Endothelial cell of hepatic sinusoid (primary cell): ENCODE data around the gene FAM90A26.
"Not testable (repeated sequence)": the region's sequence is repeated elsewhere in the genome, so short reads cannot be mapped to it uniquely, and the experiment has no call there.

ENCODE experiments used
- in situ Hi-C: cut with HindIII; loops from 2 replicates; pipeline ENCODE4 v1.10.0; 2017; ENCODE audit warnings: low sequenced_read_pairs

FAM90A26 gene, protein sequence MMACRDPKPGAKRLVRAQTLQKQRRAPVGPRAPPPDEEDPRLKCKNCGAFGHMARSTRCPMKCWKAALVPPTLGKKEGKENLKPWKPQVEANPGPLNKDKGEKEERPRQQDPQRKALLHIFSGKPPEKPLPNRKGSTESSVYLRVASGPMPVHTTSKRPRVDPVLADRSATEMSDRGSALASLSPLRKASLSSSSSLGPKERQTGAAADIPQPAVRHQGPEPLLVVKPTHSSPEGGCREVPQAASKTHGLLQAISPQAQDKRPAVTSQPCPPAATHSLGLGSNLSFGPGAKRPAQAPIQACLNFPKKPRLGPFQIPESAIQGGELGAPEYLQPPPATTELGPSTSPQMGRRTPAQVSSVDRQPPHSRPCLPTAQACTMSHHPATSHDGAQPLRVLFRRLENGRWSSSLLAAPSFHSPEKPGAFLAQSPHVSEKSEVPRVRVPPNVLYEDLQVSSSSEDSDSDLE

DNA sequence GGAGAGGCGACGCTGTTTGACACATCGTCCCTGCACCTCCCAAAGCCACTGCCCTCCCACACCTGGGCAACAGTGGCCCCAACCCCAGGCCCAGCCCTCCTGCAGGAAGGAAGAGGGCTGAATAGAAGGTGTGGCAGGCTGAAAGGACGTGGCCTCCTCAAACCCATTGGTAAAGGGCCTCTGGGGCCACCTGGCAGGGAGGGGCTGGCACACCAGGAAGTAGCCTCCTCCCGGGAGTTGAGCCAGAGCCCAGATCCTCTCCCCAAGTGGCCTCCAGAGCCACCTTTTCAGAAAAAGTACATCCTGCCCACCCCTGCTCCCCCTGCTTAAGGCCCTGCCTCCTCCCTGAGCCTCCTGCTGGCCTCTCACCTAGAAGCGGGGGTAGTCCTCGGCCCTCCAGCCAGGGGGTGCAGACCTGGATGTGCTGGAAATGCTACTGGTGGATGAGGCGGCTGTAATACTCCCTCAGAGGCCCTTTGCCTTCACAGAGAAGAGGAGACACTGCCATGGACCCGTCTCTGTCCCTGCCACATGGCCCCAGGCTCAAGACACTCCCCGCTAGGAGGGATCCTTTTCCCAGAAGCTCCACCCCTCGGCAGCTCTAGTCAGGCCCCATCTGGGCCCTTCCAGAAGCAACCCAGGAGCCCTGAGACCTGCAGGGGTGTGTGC lies at the start of gene FAM90A26:
TSS of gene FAM90A26 (plus strand) at position 619 of the 669 bp plus-strand sequence. CDS start 2,764 bp downstream, outside the sequence.
- in situ Hi-C loops: not testable (repeated sequence)

DNA sequence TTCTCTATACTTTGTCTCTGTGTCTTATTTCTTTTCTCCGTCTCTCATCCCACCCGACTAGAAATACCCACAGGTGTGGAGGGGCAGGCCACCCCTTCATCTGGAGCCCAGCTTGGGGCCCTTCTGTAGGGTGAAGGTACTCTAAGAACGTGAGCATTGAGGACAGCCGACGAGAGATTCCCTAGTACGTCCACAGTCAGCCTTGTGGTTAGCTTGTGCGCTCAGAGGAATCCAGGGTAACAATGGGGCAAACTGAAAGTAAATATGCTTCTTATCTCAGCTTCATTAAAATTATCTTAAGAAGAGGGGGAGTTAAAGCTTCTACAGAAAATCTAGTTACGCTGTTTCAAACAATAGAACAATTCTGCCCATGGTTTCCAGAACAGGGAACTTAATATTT lies 47.5 kb upstream of the FAM90A26 start:
- in situ Hi-C loops: not testable (repeated sequence)

DNA sequence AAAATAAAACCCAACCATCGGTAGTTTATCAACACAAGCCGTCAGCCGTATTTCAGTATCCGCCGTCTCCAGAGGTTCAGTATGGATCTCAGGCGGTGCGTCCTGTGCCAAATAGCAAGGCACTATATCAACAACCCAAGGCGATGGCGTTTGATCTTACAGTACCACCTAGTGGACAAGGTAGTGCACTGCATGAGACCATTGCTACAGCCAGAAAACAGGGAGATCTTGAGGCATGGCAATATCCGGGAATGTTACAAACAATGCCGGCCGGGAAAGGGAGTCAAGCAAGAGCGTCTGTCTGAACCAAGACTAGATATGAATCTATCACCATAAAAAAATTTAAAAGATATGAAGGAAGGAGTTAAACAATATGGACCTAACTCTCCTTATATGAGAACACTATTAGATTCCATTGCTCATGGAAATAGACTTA lies 46.6 kb upstream of the FAM90A26 start:
- in situ Hi-C loops: not testable (repeated sequence)

DNA sequence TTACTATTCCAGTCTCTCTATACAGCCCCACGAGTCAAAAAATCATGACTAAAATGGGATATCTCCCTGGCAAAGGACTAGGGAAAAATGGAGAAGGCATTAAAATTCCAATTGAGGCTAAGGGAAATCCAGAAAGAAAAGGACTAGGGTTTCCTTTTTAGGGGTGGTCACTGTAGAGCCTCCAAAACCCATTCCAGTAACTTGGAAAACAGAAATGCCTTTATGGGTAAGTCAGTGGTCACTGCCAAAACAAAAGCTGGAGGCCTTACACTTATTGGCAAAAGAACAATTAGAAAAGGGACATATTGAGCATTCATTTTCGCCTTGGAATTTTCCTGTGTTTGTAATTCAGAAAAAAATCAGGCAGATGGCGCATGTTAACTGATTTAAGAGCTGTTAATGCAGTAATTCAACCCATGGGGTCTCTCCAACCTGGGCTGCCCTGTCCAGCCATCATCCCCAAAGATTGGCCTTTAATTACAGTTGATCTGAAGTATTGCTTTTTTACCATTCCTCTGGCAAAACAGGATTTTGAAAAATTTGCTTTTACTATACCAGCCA lies 44.5 kb upstream of the FAM90A26 start:
- in situ Hi-C loops: not testable (repeated sequence)

DNA sequence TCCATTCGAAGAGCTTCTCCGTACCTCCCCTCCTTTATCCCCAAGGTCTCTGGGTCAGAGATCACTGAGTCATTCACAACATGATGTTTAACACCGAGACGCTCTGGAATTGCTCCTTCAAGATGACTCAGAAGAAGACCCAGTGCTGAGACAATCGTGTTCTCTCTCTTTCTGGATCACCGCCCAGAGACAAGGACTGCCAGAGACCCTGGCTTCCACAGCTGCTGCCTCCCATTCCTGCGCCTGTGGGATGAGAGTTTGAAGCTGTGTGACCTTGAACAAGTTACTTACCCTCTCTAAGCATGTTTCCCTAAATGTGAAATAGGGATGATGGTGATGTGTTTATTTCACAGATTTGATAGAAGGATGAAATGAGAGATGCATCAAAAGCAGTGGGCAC lies 38.8 kb upstream of the FAM90A26 start:
- in situ Hi-C loops: not testable (repeated sequence)

DNA sequence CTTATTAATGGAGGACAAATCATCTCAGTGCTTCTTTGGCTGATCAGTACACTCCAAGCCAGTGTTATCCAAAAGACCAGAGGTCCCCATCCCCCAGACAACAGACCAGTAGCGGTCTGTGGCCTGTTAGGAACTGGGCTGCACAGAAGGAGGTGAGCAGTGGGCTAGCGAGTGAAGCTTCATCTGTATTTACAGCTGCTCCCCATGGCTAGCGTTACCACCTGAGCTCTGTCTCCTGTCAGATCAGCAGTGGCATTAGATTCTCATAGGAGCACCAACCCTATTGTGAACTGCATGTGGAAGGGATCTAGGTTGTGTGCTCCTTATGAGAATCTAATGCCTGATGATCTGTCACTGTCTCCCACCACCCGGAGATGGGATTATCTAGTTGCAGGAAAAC lies 37.4 kb upstream of the FAM90A26 start:
- in situ Hi-C loops: not testable (repeated sequence)

DNA sequence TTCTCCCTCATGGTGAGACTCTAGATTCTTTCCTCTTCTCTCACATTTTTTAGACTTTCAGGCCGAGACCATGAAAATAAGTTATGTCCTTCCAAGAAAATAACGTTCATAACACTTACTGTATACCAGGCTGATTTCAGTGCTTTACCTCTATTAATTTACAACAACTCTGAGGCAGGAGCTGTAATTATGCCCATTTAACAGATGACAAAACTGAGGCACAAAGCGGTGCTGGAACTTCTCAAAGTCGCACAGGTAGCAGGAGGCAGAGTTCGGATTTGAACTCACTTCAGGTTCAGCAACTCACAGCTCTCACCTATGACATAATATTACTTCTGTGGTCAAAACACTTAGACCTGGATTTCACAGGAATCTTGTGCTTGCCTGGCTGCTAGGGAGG lies 36.2 kb upstream of the FAM90A26 start:
- in situ Hi-C loops: not testable (repeated sequence)

DNA sequence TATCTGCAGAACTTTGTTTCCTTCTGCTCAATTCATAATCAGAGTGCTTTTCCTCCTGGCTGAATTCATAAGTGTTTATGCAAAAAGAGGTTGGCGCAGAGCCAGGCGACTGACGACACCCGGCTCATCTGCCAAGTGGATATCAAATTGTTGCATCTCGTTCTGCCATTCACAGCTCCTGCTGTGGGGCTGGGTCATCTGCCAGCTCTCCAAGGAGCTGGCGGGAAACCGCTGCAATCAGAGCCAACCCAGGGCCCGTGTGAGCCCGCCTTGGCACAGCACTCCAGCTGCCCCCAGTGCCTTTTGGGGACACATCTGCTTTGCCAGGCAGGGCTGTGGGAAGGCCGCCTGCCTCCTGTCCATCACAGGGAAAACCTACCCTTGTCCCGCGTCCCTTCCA lies 35.7 kb upstream of the FAM90A26 start:
- in situ Hi-C loops: not testable (repeated sequence)

DNA sequence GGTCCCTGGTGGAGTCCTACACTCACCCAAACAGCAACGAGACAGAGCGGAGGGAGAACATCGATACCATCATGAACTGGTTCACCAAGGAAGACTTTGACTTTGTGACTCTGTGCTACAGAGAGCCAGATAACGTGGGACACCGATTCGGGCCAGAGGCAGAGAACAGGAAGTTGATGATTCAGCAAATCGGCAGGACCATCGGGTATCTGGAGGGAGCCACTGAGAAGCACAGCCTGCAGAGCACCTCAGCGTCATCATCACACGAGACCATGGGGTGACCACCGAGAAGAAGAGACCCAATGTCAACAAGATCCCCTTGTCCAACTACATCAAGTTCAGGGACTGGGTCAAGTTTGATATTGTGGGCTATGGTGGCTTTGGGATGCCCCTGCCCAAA lies 29.2 kb upstream of the FAM90A26 start:
- in situ Hi-C loops: not testable (repeated sequence)

DNA sequence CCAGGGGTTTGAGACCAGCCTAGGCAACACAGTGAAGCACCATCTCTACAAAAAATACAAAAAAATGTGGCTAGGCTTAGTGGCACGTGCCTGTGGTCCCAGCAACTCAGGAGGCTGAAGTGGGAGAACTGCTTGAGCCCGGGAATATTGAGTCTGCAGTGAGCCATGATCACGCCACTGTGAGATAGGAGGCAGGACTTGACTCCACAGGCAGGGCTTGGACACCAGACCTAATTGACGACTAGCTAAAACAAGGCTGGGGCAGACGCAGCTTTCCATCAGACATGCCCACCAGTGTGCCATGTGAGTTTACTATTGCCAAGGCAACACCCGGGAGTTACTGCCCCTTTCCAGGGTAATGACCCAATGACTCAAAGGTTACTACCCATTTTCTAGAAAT lies 27.4 kb upstream of the FAM90A26 start:
- in situ Hi-C loops: not testable (repeated sequence)

DNA sequence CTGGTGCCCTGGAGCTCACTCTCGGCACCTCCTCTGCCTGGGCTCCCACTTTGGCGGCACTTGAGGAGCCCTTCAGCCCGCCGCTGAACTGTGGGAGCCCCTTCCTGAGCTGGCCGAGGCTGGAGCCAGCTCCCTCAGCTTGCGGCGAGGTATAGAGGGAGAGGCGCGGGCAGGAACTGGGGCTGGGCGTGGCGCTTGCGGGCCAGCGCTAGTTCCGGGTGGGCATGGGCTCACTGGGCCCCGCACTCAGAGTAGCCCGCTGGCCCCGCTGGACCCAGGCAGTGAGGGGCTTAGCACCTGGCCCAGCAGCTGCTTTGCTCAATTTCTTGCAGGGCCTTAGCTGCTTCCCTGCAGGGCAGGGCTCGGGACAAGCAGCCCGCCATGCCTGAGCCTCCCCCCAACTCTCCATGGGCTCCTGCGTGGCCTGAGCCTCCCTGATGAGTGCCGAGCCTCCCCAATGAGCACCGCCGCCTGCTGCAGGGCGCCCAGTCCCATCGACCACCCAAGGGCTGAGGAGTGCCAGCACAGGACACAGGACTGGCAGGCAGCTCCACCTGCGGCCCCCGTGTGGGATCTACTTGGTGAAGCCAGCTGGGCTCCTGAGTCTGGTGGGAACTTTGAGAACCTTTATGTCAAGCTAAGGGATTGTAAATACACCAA lies 26.7 kb upstream of the FAM90A26 start:
- in situ Hi-C loops: no loop called here

DNA sequence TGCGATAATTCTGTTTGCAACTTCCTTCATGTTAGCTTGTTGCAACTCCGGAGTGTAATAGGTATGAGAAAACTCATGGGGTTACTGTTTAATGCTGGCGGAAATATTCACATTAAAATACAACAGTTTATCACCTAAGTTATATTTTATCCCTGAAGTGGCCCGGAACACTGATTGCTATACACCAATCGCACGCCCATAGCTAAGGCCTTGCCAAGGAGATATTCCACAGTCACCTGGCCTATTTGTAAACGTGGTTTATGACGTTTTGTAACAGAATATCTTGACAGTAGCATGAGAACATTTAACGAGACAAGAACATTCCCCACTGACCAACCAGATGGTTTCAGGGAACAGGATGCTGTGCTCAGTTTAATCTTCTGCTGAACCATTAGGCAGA lies 23.2 kb upstream of the FAM90A26 start:
- in situ Hi-C loops: no loop called here

DNA sequence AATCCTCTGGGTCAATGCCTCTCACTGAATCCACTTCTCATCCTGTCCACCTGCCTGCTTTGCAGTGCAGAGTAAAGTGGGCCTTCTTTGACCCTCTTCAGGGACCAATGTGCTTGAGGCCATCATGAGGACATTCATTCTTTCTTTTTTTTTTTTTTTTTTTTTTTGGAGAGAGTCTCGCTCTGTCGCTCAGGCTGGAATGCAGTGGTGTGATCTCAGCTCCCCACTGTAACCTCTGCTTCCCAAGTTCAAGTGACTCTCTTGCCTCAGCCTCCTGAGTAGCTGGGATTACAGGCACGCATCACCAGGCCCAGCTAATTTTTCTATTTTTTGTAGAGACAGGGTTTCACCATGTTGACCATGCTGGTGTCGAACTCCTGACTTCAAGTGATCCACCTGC lies 22.8 kb upstream of the FAM90A26 start:
- in situ Hi-C loops: not testable (repeated sequence)

DNA sequence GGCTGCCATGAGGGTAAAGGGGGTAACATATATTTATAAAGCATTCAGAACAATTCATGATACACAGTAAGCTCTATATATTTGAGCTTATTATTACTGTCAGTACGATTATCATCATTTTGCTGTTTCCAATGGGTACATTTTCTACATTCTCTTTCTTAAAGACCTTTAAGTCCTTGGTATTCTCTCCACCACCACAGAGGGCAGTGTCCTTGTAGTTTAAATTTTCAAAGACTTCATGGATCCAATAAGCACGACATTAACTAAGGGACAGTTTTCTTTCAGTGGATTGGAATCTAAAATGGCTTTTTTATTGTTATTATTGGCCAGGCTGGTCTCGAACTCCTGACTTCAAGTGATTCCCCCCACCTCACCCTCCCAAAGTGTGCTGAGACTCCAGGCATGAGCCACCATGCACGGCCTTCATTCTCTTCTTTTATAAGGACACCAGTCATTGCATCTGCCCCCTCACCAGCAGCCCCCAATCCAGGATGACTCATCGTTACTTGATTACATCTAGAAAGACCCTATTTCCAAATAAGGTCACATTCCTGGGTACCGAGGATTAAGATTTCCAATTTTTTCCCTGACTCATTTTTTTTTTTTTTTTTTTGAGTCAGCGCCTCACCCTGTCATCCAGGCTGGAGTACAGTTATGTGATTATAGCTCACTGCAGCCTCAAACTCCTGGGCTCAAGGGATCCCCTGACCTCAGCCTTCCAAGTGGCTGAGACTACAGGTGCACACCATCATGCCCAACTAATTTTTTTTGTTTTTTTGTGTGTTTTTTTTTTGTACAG lies 21.4 kb upstream of the FAM90A26 start:
- in situ Hi-C loops: not testable (repeated sequence)

DNA sequence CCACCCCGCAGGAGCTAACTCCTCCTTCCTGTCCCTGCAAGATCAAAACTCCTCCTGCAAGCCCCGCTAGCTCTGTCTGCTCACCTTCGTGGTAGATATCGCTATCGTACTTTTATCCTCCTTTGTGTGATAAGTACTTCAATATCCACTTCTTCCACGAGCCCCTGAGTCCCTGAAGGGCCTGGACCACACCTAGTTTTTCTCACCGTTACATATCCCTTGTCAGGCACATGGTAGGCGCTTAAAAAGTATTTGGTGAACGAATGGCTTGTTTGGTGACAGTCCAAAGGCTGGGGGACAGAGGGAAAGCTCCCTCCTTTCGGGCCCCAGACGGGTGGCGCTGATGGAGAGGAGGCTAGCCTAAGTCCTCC lies 18.4 kb upstream of the FAM90A26 start:
- in situ Hi-C loops: not testable (repeated sequence)

DNA sequence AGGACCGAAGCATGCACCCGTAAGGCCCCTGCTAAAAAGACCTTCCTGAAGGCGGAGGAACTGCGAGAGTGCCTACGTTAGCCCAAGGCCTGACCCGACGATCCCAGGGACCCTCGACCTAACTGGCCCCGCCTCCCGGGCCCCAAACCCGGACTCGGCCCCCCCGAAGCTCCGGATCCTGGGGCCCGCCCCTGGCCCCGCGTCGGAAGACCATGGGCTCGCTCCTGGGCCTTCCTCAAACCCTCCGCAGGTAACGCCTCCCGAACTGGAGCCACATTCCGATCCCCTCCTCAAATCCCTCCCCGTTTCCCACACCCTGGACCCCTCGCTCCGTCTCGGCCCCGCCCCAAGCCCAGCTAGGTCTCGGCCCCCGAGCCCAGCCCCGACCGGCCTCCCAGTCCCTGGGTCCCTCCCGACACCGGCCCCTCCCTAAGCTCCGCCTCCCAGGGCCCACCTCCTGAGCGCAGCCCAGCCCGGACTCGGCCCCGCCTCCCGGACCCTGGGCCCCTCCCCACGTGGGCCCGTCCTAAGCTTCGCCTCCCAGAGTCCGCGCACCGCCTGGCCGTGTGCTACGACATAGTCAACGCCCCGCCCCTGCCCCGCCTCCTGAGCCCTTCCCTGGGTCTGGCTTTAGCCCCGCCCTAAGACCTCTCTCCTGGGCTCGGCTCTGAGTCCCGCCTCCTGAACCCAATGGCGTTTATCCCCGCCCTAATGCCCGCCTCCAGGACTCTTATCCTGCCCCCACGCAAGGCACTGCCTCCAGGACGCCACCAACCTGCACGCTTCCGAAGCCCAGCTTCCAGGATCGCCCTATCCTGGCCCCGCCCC lies 17.8 kb upstream of the FAM90A26 start:
- in situ Hi-C loops: not testable (repeated sequence)

DNA sequence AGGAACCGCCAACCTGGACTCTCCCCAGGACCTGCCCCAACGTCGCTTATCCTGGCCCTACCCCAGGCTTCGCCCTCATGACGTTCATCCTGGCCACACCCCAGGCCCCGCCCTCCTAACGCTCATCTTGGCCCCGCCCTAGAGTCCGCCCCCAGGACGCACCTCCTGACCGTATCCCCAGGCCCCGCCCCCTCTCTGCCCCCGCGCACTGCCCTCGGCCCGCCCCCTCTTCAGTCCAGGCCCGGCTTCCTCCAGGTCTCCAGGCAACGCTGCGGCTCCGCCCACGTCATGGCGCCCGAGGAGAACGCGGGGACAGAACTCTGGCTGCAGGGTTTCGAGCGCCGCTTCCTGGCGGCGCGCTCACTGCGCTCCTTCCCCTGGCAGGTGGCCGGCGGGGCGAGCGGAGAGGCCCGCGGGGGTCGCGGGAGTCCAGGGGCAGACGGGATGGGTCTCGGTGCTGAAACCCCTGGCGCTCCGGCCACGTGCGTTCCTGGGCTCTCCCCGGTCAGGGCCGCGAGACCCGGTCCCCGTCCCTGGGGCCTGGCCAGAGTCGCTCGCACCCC lies 17.1 kb upstream of the FAM90A26 start:
- in situ Hi-C loops: not testable (repeated sequence)

DNA sequence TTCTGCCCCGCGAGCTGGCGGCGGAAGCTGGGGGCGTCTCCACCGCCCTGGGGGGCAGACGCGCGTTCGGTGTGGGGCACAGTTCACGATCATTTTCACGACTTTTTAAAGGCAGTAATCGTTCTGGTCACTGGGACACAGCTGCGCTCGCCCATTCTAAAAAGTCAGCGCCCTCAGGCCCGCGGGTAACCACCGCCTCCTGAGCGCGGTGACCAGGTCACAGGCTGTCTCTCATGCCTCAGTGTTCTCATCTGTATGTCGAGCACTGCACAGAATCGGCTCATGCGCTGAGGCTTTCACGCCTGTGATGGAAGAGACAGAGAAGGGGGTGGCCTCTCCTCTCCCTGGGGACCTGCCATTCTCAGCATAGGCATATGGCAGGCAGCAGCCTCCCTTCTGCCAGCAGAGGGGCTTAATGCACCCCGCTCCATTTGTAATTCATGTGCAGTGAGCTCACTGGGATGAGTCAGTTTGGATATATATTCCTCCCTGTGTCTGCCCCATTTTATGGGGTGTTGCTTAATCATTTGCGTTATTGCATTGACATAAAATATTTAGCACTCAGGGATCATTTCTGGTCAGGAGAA lies 16.5 kb upstream of the FAM90A26 start:
- in situ Hi-C loops: not testable (repeated sequence)
